Neural progenitor cell (in vitro differentiated cells): ENCODE measurements around the gene FAHD1. TPM values are rescaled to one million over a fixed set of nuclear protein-coding genes. Genes with fewer than 3 reads are reported as not detected.

ENCODE experiments used
- DNase-seq: peaks from one replicate; pipeline ENCODE4 v3.0.0-alpha.2; 2016; ENCODE audit warnings: low spot score
- H2AFZ ChIP-seq: fragments of 200-600 bp; sonication (generic); replicated peaks from 2 replicates; pipeline ENCODE4 v1.6.1; 2016; ENCODE audit warnings: antibody characterized with exemption
- H3F3A ChIP-seq: fragments of 200-600 bp; sonication (generic); 2 replicates; pipeline ENCODE4 v1.6.1; 2016; ENCODE audit warnings: antibody characterized with exemption, low read depth
- H3K27ac ChIP-seq: fragments of 200-600 bp; sonication (generic); 2 replicates; pipeline ENCODE4 v1.5.1; 2016; ENCODE audit warnings: mild to moderate bottlenecking
- H3K27me3 ChIP-seq: fragments of 200-600 bp; sonication (generic); 2 replicates; pipeline ENCODE4 v1.6.1; 2016; ENCODE audit warnings: mild to moderate bottlenecking, moderate library complexity
- H3K36me3 ChIP-seq: fragments of 200-600 bp; sonication (generic); 2 replicates; pipeline ENCODE4 v1.5.1; 2016
- H3K4me1 ChIP-seq: fragments of 200-600 bp; sonication (generic); 2 replicates; pipeline ENCODE4 v1.6.1; 2016; ENCODE audit warnings: mixed run types
- H3K4me2 ChIP-seq: fragments of 200-600 bp; sonication (generic); 2 replicates; pipeline ENCODE4 v1.6.1; 2016
- H3K4me3 ChIP-seq: fragments of 200-600 bp; sonication (generic); 2 replicates; pipeline ENCODE4 v1.5.1; 2016
- H3K79me2 ChIP-seq: fragments of 200-600 bp; sonication (generic); 2 replicates; pipeline ENCODE4 v1.6.1; 2016; ENCODE audit warnings: low read depth
- H3K9ac ChIP-seq: fragments of 200-600 bp; sonication (generic); 2 replicates; pipeline ENCODE4 v1.6.1; 2016
- H3K9me3 ChIP-seq: fragments of 200-600 bp; sonication (generic); 2 replicates; pipeline ENCODE4 v1.5.1; 2016; ENCODE audit warnings: low read depth
- H4K20me1 ChIP-seq: fragments of 200-600 bp; sonication (generic); 2 replicates; pipeline ENCODE4 v1.6.1; 2016; ENCODE audit warnings: low read depth
- H3K27ac Mint-ChIP-seq: 3 replicates; pipeline ENCODE4 v1.8.0; 2021; ENCODE audit warnings: mixed read lengths
- H3K27me3 Mint-ChIP-seq: 2 replicates; pipeline ENCODE4 v1.8.0; 2022; ENCODE audit warnings: low read depth, mild to moderate bottlenecking, inconsistent platforms, moderate library complexity, mixed read lengths; ENCODE audit not compliant: insufficient read depth
- H3K36me3 Mint-ChIP-seq: 3 replicates; pipeline ENCODE4 v1.8.0; 2021; ENCODE audit warnings: mixed read lengths
- H3K4me1 Mint-ChIP-seq: 3 replicates; pipeline ENCODE4 v1.8.0; 2021; ENCODE audit warnings: mixed read lengths
- H3K4me3 Mint-ChIP-seq: 3 replicates; pipeline ENCODE4 v1.8.0; 2021; ENCODE audit warnings: mild to moderate bottlenecking, moderate library complexity, mixed read lengths
- H3K9me3 Mint-ChIP-seq: 3 replicates; pipeline ENCODE4 v1.8.0; 2020; ENCODE audit warnings: mixed read lengths
- EZH2 ChIP-seq: fragments of 200-600 bp; sonication (generic); IDR thresholded peaks from 2 replicates; pipeline ENCODE4 v1.6.1; 2017; ENCODE audit warnings: antibody characterized with exemption, mild to moderate bottlenecking, moderate library complexity
- EZH2phosphoT487 ChIP-seq: fragments of 200-600 bp; sonication (generic); IDR thresholded peaks from 2 replicates; pipeline ENCODE4 v1.6.1; 2017; ENCODE audit warnings: antibody characterized with exemption
- total RNA-seq: library from RNA; depleted of rRNA; stranded (reverse); fragments of >200 nt; gene quantifications from 2 replicates; pipeline ENCODE4 v1.2.3, GENCODE V29; 2015; ENCODE audit warnings: low replicate concordance
- TF ChIP-seq, protein P1 (sequence below): fragments of 200-600 bp; sonication (generic); IDR thresholded peaks from 2 replicates; pipeline ENCODE4 v1.5.1; 2017; ENCODE audit warnings: antibody characterized with exemption, mild to moderate bottlenecking

The FAHD1 gene
- total RNA-seq, 1 donor from 2014 or later, result 21.6 TPM

- H3K27ac Mint-ChIP-seq, result no peak overlapping the region
- peak overlapping the region; percentile 73 for H3K4me3 ChIP-seq
- no peak overlapping the region for H3K9ac ChIP-seq
Observed at GRCh38 chr16:1828645-1829410, 1.8 kb downstream of the FAHD1 start.

DNA sequence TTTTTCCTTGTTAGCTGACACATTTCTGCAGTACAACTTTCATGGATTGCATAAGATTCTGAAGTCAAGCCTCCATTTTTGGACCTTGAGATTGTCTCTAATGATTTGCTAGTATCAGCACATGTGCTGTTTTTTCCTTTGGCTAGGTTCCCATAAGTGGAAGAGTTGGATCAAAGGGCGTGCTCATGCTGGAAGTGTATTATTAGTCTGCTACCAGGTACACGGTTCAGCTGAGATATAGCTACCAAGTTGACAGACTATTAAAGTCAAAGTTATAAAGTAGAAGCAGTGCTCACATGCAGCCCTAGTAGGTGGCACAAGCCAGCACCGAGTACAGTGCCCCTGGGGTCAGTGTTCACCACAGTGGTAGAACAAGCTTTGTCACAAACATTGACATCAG, 3.2 kb downstream of the FAHD1 start:
- Histone ChIP-seq H2AFZ (no peak overlapping the region), H3K27me3 (no peaks in the 10 kb centered on the region), H3K9ac (no peak overlapping the region), H3K27ac (no peak overlapping the region), H3K4me1 (peaks cover 15% of the 10 kb centered on the region), H3F3A (peaks cover 12% of the 10 kb centered on the region), H3K9me3 (no peaks in the 10 kb centered on the region), H3K79me2 (peaks cover 26% of the 10 kb centered on the region), H3K4me2 (no peak overlapping the region), H4K20me1 (peaks cover 7% of the 10 kb centered on the region), H3K4me3 (no peak overlapping the region), H3K36me3 (no peaks in the 10 kb centered on the region)
- no peak overlapping the region for H3K4me3 Mint-ChIP-seq
- H3K4me1 Mint-ChIP-seq, result peaks cover 21% of the 10 kb centered on the region
- TF ChIP-seq, protein P1, sequence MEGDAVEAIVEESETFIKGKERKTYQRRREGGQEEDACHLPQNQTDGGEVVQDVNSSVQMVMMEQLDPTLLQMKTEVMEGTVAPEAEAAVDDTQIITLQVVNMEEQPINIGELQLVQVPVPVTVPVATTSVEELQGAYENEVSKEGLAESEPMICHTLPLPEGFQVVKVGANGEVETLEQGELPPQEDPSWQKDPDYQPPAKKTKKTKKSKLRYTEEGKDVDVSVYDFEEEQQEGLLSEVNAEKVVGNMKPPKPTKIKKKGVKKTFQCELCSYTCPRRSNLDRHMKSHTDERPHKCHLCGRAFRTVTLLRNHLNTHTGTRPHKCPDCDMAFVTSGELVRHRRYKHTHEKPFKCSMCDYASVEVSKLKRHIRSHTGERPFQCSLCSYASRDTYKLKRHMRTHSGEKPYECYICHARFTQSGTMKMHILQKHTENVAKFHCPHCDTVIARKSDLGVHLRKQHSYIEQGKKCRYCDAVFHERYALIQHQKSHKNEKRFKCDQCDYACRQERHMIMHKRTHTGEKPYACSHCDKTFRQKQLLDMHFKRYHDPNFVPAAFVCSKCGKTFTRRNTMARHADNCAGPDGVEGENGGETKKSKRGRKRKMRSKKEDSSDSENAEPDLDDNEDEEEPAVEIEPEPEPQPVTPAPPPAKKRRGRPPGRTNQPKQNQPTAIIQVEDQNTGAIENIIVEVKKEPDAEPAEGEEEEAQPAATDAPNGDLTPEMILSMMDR, result no peak
- no peak for TF ChIP-seq EZH2phosphoT487
- no peak for TF ChIP-seq EZH2
- peaks cover 9% of the 10 kb centered on the region for H3K27me3 Mint-ChIP-seq
- H3K36me3 Mint-ChIP-seq, result peaks cover 1% of the 10 kb centered on the region
- no peaks in the 10 kb centered on the region for H3K9me3 Mint-ChIP-seq
- DNase-seq, result no peak
- no peak overlapping the region for H3K27ac Mint-ChIP-seq

More at GRCh38 chr16:1828645-1829410, 1.8 kb downstream of the FAHD1 start:
- H3K4me1 Mint-ChIP-seq, result peaks cover 22% of the 10 kb centered on the region
- TF ChIP-seq EZH2phosphoT487 (no peak), EZH2 (no peak)
- TF ChIP-seq, protein P1, result no peak
- peaks cover 15% of the 10 kb centered on the region for H3K4me1 ChIP-seq
- H3K4me3 Mint-ChIP-seq, result peak overlapping the region; percentile 95
- no peaks in the 10 kb centered on the region for H3K9me3 Mint-ChIP-seq
- DNase-seq, result no peak
- H4K20me1 ChIP-seq, result peaks cover 20% of the 10 kb centered on the region
- peak overlapping the region; percentile 95 for H3K4me2 ChIP-seq
- peaks cover 28% of the 10 kb centered on the region for H3K79me2 ChIP-seq
- no peaks in the 10 kb centered on the region for H3K27me3 ChIP-seq
- peaks cover 1% of the 10 kb centered on the region for H3K36me3 Mint-ChIP-seq
- H3K27ac ChIP-seq, result no peak overlapping the region
- H3F3A ChIP-seq, result peaks cover 19% of the 10 kb centered on the region
- H3K9me3 ChIP-seq, result no peaks in the 10 kb centered on the region
- no peaks in the 10 kb centered on the region for H3K36me3 ChIP-seq
- peaks cover 9% of the 10 kb centered on the region for H3K27me3 Mint-ChIP-seq
- no peak overlapping the region for H2AFZ ChIP-seq

- peaks cover 16% of the 10 kb centered on the region for H3K4me1 Mint-ChIP-seq
- no peak overlapping the region for H3K4me3 Mint-ChIP-seq
- H3K36me3 ChIP-seq, result no peaks in the 10 kb centered on the region
- no peaks in the 10 kb centered on the region for H3K9me3 ChIP-seq
- no peak overlapping the region for H2AFZ ChIP-seq
- TF ChIP-seq, protein P1, result no peak
- TF ChIP-seq EZH2 (no peak), EZH2phosphoT487 (no peak)
- H3K27me3 Mint-ChIP-seq, result peaks cover 9% of the 10 kb centered on the region
- H3K27ac Mint-ChIP-seq, result no peak overlapping the region
- no peak overlapping the region for H3K4me2 ChIP-seq
- no peaks in the 10 kb centered on the region for H3K27me3 ChIP-seq
- peaks cover 11% of the 10 kb centered on the region for H3K4me1 ChIP-seq
- no peak overlapping the region for H3K4me3 ChIP-seq
- no peaks in the 10 kb centered on the region for H4K20me1 ChIP-seq
- H3K36me3 Mint-ChIP-seq, result peaks cover 1% of the 10 kb centered on the region
- DNase-seq, result no peak
- H3K27ac ChIP-seq, result no peak overlapping the region
- H3K79me2 ChIP-seq, result peaks cover 19% of the 10 kb centered on the region
- H3K9ac ChIP-seq, result no peak overlapping the region
- H3K9me3 Mint-ChIP-seq, result no peaks in the 10 kb centered on the region
- peaks cover 6% of the 10 kb centered on the region for H3F3A ChIP-seq
Observed at GRCh38 chr16:1831186-1832075, 4.4 kb downstream of the FAHD1 start.
